ENCODE results near the gene CDPF1. TPM values are rescaled to one million over a fixed set of nuclear protein-coding genes. Genes with fewer than 3 reads are reported as not detected.

CDPF1 gene
- polyA plus RNA-seq, 2 of the 4 experiments (the other 2 are of a cell fraction), result 8.9 to 9.6 TPM

DNA sequence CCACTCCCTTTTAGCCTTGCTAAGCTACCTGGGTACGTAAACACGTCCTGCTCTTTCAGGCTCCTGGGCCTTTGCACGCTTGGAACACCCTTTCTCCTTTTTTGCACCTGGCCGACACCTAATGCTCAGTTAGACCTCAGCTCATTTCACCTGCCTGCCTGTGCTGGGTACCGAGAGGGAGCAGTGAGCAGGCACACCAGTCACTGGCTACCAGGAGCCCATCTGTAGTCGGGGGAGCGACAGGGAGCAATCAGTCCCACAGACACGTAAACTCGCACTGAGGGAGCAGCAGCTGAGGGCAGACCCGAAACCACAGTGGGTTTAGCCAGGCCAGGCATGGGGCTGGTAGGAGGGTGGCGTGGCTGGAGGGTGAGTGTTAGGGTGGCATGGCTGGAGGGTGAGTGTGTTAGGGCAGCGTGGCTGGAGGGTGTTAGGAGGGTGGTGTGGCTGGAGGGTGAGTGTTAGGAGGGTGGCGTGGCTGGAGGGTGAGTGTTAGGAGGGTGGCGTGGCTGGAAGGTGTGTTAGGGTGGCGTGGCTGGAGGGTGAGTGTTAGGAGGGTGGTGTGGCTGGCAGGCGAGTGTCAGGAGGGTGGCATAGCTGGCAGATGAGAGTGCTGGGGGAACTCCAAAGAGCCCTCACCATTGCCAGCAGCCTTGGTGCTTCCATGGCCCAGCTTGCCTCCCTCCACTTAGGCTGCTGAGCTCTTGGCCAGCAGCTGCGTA is 40.2 kb upstream of the CDPF1 start:
- no peak for FAIRE-seq
- Histone ChIP-seq H3K27ac (no peak overlapping the region), H3K4me3 (no peak overlapping the region), H3K4me1 (no peaks in the 10 kb centered on the region), H3K9me3 (no peaks in the 10 kb centered on the region), H3K4me2 (no peak overlapping the region)
- POLR2A ChIA-PET, result interaction anchor here (0.6 kb wide), 1 partner anchor 373 kb away, joined by 6 read pairs; no protein-coding TSS in a partner anchor
- CTCF ChIA-PET, result interaction anchor here (0.6 to 1.7 kb wide), 3 partner anchors 21 to 168 kb away, joined by 3 to 6 read pairs (median 3); no protein-coding TSS in a partner anchor
- TF ChIP-seq, protein P1, sequence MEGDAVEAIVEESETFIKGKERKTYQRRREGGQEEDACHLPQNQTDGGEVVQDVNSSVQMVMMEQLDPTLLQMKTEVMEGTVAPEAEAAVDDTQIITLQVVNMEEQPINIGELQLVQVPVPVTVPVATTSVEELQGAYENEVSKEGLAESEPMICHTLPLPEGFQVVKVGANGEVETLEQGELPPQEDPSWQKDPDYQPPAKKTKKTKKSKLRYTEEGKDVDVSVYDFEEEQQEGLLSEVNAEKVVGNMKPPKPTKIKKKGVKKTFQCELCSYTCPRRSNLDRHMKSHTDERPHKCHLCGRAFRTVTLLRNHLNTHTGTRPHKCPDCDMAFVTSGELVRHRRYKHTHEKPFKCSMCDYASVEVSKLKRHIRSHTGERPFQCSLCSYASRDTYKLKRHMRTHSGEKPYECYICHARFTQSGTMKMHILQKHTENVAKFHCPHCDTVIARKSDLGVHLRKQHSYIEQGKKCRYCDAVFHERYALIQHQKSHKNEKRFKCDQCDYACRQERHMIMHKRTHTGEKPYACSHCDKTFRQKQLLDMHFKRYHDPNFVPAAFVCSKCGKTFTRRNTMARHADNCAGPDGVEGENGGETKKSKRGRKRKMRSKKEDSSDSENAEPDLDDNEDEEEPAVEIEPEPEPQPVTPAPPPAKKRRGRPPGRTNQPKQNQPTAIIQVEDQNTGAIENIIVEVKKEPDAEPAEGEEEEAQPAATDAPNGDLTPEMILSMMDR (IDR thresholded peaks at IDR 0.05), result no peak
- TF ChIP-seq POLR2AphosphoS2 (conservative IDR thresholded peaks at IDR 0.05; ENCODE audit: low read length) (no peak), ZSCAN20 (CRISPR knock-in tag; IDR thresholded peaks at IDR 0.05) (no peak), EP300 (IDR thresholded peaks at IDR 0.05) (no peak), MAFK (IDR thresholded peaks at IDR 0.05; ENCODE audit: partially characterized antibody) (no peak), EHMT2 (IDR thresholded peaks at IDR 0.05; ENCODE audit: low read depth) (no peak), ZFP36 (IDR thresholded peaks at IDR 0.05; ENCODE audit: borderline replicate concordance, partially characterized antibody) (no peak), PHF8 (IDR thresholded peaks at IDR 0.05; ENCODE audit: borderline replicate concordance, low read depth) (no peak), EHF (CRISPR knock-in tag; IDR thresholded peaks at IDR 0.05) (no peak), HDAC2 (IDR thresholded peaks at IDR 0.05) (no peak), MYC (IDR thresholded peaks at IDR 0.05; ENCODE audit: borderline replicate concordance, low read length) (no peak), RARB (CRISPR knock-in tag; IDR thresholded peaks at IDR 0.05) (no peak), RNF2 (IDR thresholded peaks at IDR 0.05; ENCODE audit: borderline replicate concordance, low read depth) (no peak)
- TF ChIP-seq, protein P2, sequence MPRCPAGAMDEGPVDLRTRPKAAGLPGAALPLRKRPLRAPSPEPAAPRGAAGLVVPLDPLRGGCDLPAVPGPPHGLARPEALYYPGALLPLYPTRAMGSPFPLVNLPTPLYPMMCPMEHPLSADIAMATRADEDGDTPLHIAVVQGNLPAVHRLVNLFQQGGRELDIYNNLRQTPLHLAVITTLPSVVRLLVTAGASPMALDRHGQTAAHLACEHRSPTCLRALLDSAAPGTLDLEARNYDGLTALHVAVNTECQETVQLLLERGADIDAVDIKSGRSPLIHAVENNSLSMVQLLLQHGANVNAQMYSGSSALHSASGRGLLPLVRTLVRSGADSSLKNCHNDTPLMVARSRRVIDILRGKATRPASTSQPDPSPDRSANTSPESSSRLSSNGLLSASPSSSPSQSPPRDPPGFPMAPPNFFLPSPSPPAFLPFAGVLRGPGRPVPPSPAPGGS (IDR thresholded peaks at IDR 0.05), result no peak
- TF ChIP-seq, protein P3, sequence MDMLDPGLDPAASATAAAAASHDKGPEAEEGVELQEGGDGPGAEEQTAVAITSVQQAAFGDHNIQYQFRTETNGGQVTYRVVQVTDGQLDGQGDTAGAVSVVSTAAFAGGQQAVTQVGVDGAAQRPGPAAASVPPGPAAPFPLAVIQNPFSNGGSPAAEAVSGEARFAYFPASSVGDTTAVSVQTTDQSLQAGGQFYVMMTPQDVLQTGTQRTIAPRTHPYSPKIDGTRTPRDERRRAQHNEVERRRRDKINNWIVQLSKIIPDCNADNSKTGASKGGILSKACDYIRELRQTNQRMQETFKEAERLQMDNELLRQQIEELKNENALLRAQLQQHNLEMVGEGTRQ (IDR thresholded peaks at IDR 0.05), result no peak
- TF ChIP-seq, protein P4, sequence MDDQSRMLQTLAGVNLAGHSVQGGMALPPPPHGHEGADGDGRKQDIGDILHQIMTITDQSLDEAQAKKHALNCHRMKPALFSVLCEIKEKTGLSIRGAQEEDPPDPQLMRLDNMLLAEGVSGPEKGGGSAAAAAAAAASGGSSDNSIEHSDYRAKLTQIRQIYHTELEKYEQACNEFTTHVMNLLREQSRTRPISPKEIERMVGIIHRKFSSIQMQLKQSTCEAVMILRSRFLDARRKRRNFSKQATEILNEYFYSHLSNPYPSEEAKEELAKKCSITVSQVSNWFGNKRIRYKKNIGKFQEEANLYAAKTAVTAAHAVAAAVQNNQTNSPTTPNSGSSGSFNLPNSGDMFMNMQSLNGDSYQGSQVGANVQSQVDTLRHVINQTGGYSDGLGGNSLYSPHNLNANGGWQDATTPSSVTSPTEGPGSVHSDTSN (IDR thresholded peaks at IDR 0.05), result no peak
- TF ChIP-seq, protein P5, sequence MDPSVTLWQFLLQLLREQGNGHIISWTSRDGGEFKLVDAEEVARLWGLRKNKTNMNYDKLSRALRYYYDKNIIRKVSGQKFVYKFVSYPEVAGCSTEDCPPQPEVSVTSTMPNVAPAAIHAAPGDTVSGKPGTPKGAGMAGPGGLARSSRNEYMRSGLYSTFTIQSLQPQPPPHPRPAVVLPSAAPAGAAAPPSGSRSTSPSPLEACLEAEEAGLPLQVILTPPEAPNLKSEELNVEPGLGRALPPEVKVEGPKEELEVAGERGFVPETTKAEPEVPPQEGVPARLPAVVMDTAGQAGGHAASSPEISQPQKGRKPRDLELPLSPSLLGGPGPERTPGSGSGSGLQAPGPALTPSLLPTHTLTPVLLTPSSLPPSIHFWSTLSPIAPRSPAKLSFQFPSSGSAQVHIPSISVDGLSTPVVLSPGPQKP (IDR thresholded peaks at IDR 0.05; ENCODE audit: low read depth, low read length), result no peak
- WGBS (ENCODE audit: missing lambda C conversion rate), result 92% methylated on average over 13 of the region's 17 CpGs
- ATAC-seq, result no peak
- no peak for DNase-seq (ENCODE audit: low read depth in 1 of 2, low spot score in 1 of 2)

DNA sequence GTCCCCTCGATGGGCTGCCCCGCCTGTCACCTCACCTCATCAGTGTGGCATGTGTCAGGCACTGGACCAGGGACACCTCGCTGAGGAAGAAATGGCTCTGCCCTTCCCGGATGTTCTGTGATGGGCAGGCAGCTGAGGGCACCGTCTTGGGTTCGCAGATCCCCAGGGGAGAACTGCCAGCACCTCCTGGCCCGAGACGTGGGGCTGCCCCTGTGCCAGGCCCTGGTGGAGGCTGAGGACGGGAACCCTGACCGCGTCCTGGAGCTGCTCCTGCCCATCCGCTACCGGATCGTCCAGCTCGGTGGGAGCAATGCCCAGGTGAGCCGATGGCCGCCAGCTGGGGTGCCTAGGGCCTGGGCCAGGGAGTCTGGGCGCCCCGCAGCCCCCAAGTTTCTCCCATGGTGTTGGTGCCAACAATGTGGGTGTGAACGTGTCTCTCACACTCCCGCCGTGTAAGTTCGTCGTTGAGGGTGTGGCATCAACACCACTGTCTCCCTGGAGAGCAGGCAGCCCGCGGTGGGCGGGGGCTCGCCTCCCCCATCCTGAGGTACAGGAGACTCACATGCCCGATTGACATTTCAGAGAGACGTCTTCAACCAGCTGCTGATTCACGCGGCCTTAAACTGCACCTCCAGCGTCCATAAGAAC is 39.3 kb upstream of the CDPF1 start:
- Histone ChIP-seq H3K4me1 (no peaks in the 10 kb centered on the region), H3K4me2 (no peak overlapping the region), H3K27ac (no peak overlapping the region), H3K9me3 (no peaks in the 10 kb centered on the region), H3K4me3 (no peak overlapping the region)
- ChIA-PET POLR2A (no interaction called here), CTCF (interaction anchor here (0.6 to 1.7 kb wide), 3 partner anchors 22 to 167 kb away, joined by 3 to 6 read pairs (median 3); no protein-coding TSS in a partner anchor)
- DNase-seq (ENCODE audit: low read depth in 1 of 2, low spot score in 1 of 2), result no peak
- no peak for ATAC-seq
- FAIRE-seq, result no peak
- TF ChIP-seq ZC3H11A (IDR thresholded peaks at IDR 0.05) (no peak), SREBF2 (IDR thresholded peaks at IDR 0.05) (no peak), CHD4 (IDR thresholded peaks at IDR 0.05; ENCODE audit: borderline replicate concordance) (no peak), NFE2L2 (conservative IDR thresholded peaks at IDR 0.05; ENCODE audit: low read length) (no peak), EHMT2 (IDR thresholded peaks at IDR 0.05; ENCODE audit: low read depth) (no peak), CBX8 (IDR thresholded peaks at IDR 0.05) (no peak)
- WGBS (ENCODE audit: missing lambda C conversion rate), result 90% methylated on average over 19 of the region's 33 CpGs
